T-cell (primary cell): ENCODE measurements around the gene TRIM17. TPM values are rescaled to one million over a fixed set of nuclear protein-coding genes. Genes with fewer than 3 reads are reported as not detected.

Experiments
- ATAC-seq, 4 experiments: fragments of 200-7000 bp in 3 of 4; fragments of 150-1000 bp in 1 of 4; cut with Tn5 transposase; replicated peaks in 1 of 4; 1 replicate in 3 of 4; 2 replicates in 1 of 4; pipeline ENCODE4 v1.10.0; 2021; ENCODE audit warnings: moderate library complexity in 3 of 4, mild to moderate bottlenecking in 2 of 4, moderate number of reproducible peaks in 1 of 4
- CTCF ChIA-PET, 2 donors: fragments of 300-600 bp; sonication (Branson Sonifier 250); formaldehyde crosslinking; loops; one replicate each; lab custom pipeline; 2022; ENCODE audit warnings: antibody characterized with exemption in 2 of 2; lab: Charles Lee
- POLR2A ChIA-PET, 2 donors: fragments of 300-600 bp; sonication (Branson Sonifier 250); formaldehyde crosslinking; loops; one replicate each; lab custom pipeline; 2022; ENCODE audit warnings: antibody characterized with exemption in 2 of 2; lab: Charles Lee
- DNase-seq, 35 experiments: peaks; one replicate each; pipeline versions ENCODE4 v3.0.0 to v3.0.0-alpha.2; 2013 to 2023
- H3K27ac ChIP-seq: one replicate; pipeline ENCODE4 v1.5.1; 2013; ENCODE audit warnings: low read length
- H3K27me3 ChIP-seq, 2 experiments: replicated peaks in 1 of 2; 1 replicate in 1 of 2; 2 replicates in 1 of 2; pipeline versions ENCODE4 v1.6.1 to v1.7.0; 2013; ENCODE audit warnings: low read length in 1 of 2, mixed read lengths in 1 of 2; ENCODE audit not compliant: control insufficient read depth in 2 of 2, insufficient read depth in 2 of 2; ENCODE audit errors: extremely low read depth in 1 of 2
- H3K36me3 ChIP-seq, 2 donors: 1 replicate in 1 of 2; 2 replicates in 1 of 2; pipeline versions ENCODE4 v1.6.1 to v1.7.0; 2013; ENCODE audit warnings: low read length in 1 of 2; ENCODE audit not compliant: control insufficient read depth in 2 of 2, insufficient read depth in 1 of 2; ENCODE audit errors: extremely low read depth in 1 of 2
- H3K4me1 ChIP-seq, 2 experiments: 1 replicate in 1 of 2; 2 replicates in 1 of 2; pipeline versions ENCODE4 v1.6.1 to v1.7.0; 2013; ENCODE audit warnings: low read length in 2 of 2, mixed read lengths in 1 of 2; ENCODE audit not compliant: insufficient read depth in 2 of 2, control insufficient read depth in 1 of 2; ENCODE audit errors: extremely low read depth in 1 of 2
- H3K4me3 ChIP-seq, 2 donors: 1 replicate in 1 of 2; 2 replicates in 1 of 2; pipeline versions ENCODE4 v1.5.1 to v1.7.0; 2013; ENCODE audit warnings: mild to moderate bottlenecking in 2 of 2, low read length in 1 of 2, moderate library complexity in 1 of 2; ENCODE audit not compliant: control insufficient read depth in 1 of 2; ENCODE audit errors: extremely low read depth in 1 of 2
- H3K9me3 ChIP-seq: 2 replicates; pipeline ENCODE4 v1.7.0; 2013
- H3K27ac Mint-ChIP-seq, 2 donors: one replicate each; pipeline ENCODE4 v1.8.0; 2020 to 2021; ENCODE audit warnings: mild to moderate bottlenecking in 2 of 2, mixed read lengths in 2 of 2
- H3K27me3 Mint-ChIP-seq, 2 donors: one replicate each; pipeline ENCODE4 v1.8.0; 2021 to 2022; ENCODE audit warnings: mixed read lengths in 2 of 2
- H3K36me3 Mint-ChIP-seq: one replicate; pipeline ENCODE4 v1.8.0; 2021; ENCODE audit warnings: mixed read lengths
- H3K4me1 Mint-ChIP-seq, 3 donors: one replicate each; pipeline ENCODE4 v1.8.0; 2020 to 2022; ENCODE audit warnings: mixed read lengths in 3 of 3, mild to moderate bottlenecking in 1 of 3
- H3K4me3 Mint-ChIP-seq, 3 donors: one replicate each; pipeline ENCODE4 v1.8.0; 2020 to 2022; ENCODE audit warnings: mild to moderate bottlenecking in 3 of 3, mixed read lengths in 3 of 3, moderate library complexity in 3 of 3
- H3K9me3 Mint-ChIP-seq, 3 donors: one replicate each; pipeline ENCODE4 v1.8.0; 2020 to 2022; ENCODE audit warnings: mixed read lengths in 3 of 3
- WGBS: methylation state at CpG from one replicate; pipeline ENCODE4 v1.1.5; 2013; ENCODE audit warnings: missing lambda C conversion rate; ENCODE audit not compliant: insufficient coverage; 5-methylcytosine and 5-hydroxymethylcytosine counted together
- total RNA-seq, 35 experiments: library from RNA in 6 of 35; stranded (reverse) in 6 of 35; fragments of 120-200 nt in 1 of 35; gene quantifications; one replicate each; pipeline versions ENCODE4 v1.2.1 to v1.2.4 and lab custom pipeline; 2013 to 2026

The TRIM17 gene
- total RNA-seq, 5 donors from 2014 or later (not counting 1 experiment from before 2014, with no cell fraction given), result 0.90 to 4.7 (median 1.7) TPM

GRCh38 chr1:228364706-228365213, 51.9 kb downstream of the TRIM17 start:
- CTCF ChIA-PET, result no interaction called here
- no peaks in the 10 kb centered on the region for H3K4me1 Mint-ChIP-seq

GRCh38 chr1:228364068-228364705, 52.5 kb downstream of the TRIM17 start:
- CTCF ChIA-PET, result no interaction called here
- H3K27me3 Mint-ChIP-seq, result no peaks in the 10 kb centered on the region
- Histone ChIP-seq H3K36me3 (no peaks in the 10 kb centered on the region), H3K9me3 (no peaks in the 10 kb centered on the region), H3K27ac (no peak overlapping the region), H3K4me1 (no peaks in the 10 kb centered on the region), H3K4me3 (no peak overlapping the region), H3K27me3 (peaks cover 0 to 2% of the 10 kb centered on the region in 2 experiments)
- no peaks in the 10 kb centered on the region for H3K36me3 Mint-ChIP-seq
- ATAC-seq, result no peak
- no peak overlapping the region for H3K27ac Mint-ChIP-seq
- H3K4me1 Mint-ChIP-seq, result no peaks in the 10 kb centered on the region
- no peaks in the 10 kb centered on the region for H3K9me3 Mint-ChIP-seq
- no peak overlapping the region for H3K4me3 Mint-ChIP-seq
- 81% methylated on average over 12 of the region's 12 CpGs for WGBS
- POLR2A ChIA-PET, result no interaction called here
- no peak for DNase-seq

More at GRCh38 chr1:228364706-228365213, 51.9 kb downstream of the TRIM17 start:
- no peaks in the 10 kb centered on the region for H3K9me3 ChIP-seq
- ATAC-seq (no peak), DNase-seq (no peak)
- no peaks in the 10 kb centered on the region for H3K27me3 Mint-ChIP-seq
- no peak overlapping the region for H3K4me3 Mint-ChIP-seq
- no peaks in the 10 kb centered on the region for H3K9me3 Mint-ChIP-seq
- no peaks in the 10 kb centered on the region for H3K36me3 Mint-ChIP-seq
- no peaks in the 10 kb centered on the region for H3K4me1 ChIP-seq
- no peak overlapping the region for H3K27ac ChIP-seq
- peaks cover 0 to 2% of the 10 kb centered on the region in 2 experiments for H3K27me3 ChIP-seq
- WGBS, result 92% methylated on average over 15 of the region's 19 CpGs
- no peaks in the 10 kb centered on the region for H3K36me3 ChIP-seq
- no peak overlapping the region for H3K27ac Mint-ChIP-seq
- POLR2A ChIA-PET, result no interaction called here
- no peak overlapping the region for H3K4me3 ChIP-seq

- 81% methylated on average over 9 of the region's 9 CpGs for WGBS
- POLR2A ChIA-PET, result no interaction called here
Measured at GRCh38 chr1:228363686-228364067, 53.0 kb downstream of the TRIM17 start.

GRCh38 chr1:228362884-228363450, 53.7 kb downstream of the TRIM17 start:
- Mint-ChIP-seq H3K36me3 (no peaks in the 10 kb centered on the region), H3K9me3 (no peaks in the 10 kb centered on the region), H3K4me1 (no peaks in the 10 kb centered on the region), H3K4me3 (no peak overlapping the region), H3K27me3 (no peaks in the 10 kb centered on the region), H3K27ac (no peak overlapping the region)
- no peak overlapping the region for H3K4me3 ChIP-seq
- POLR2A ChIA-PET, result no interaction called here
- H3K4me1 ChIP-seq, result peaks cover 0 to 6% of the 10 kb centered on the region in 2 experiments
- CTCF ChIA-PET, result no interaction called here
- no peak for ATAC-seq
- no peaks in the 10 kb centered on the region for H3K36me3 ChIP-seq
- H3K27me3 ChIP-seq, result no peaks in the 10 kb centered on the region
- no peak for DNase-seq
- WGBS, result 89% methylated on average over 4 of the region's 4 CpGs
- H3K27ac ChIP-seq, result no peak overlapping the region
- no peaks in the 10 kb centered on the region for H3K9me3 ChIP-seq

More at GRCh38 chr1:228363686-228364067, 53.0 kb downstream of the TRIM17 start:
- Mint-ChIP-seq H3K27me3 (no peaks in the 10 kb centered on the region), H3K36me3 (no peaks in the 10 kb centered on the region), H3K4me3 (no peak overlapping the region), H3K27ac (no peak overlapping the region), H3K9me3 (no peaks in the 10 kb centered on the region), H3K4me1 (no peaks in the 10 kb centered on the region)
- Histone ChIP-seq H3K27ac (no peak overlapping the region), H3K9me3 (no peaks in the 10 kb centered on the region), H3K27me3 (peaks cover 0 to under 1% of the 10 kb centered on the region in 2 experiments), H3K4me3 (no peak overlapping the region), H3K4me1 (peaks cover 0 to 4% of the 10 kb centered on the region in 2 experiments), H3K36me3 (no peaks in the 10 kb centered on the region)
- ATAC-seq (no peak), DNase-seq (no peak)
- CTCF ChIA-PET, result no interaction called here

GRCh38 chr1:228362141-228362883, 54.3 kb downstream of the TRIM17 start:
- H3K36me3 Mint-ChIP-seq, result no peaks in the 10 kb centered on the region
- DNase-seq, result no peak
- no peak for ATAC-seq
- H3K4me1 Mint-ChIP-seq, result no peaks in the 10 kb centered on the region
- no peaks in the 10 kb centered on the region for H3K9me3 ChIP-seq
- H3K27ac Mint-ChIP-seq, result no peak overlapping the region
- no peaks in the 10 kb centered on the region for H3K27me3 Mint-ChIP-seq
- CTCF ChIA-PET, result interaction anchor here in 1 of 2 donors (0.5 kb wide), 1 partner anchor 109 kb away, joined by 5 read pairs; no protein-coding TSS in a partner anchor
- no peaks in the 10 kb centered on the region for H3K27me3 ChIP-seq
- H3K27ac ChIP-seq, result no peak overlapping the region
- peaks cover 0 to 6% of the 10 kb centered on the region in 2 experiments for H3K4me1 ChIP-seq
- POLR2A ChIA-PET, result no interaction called here
- H3K4me3 Mint-ChIP-seq, result no peak overlapping the region
- no peaks in the 10 kb centered on the region for H3K9me3 Mint-ChIP-seq
- no peak overlapping the region for H3K4me3 ChIP-seq
- 72% methylated on average over 15 of the region's 18 CpGs for WGBS
- H3K36me3 ChIP-seq, result no peaks in the 10 kb centered on the region

GRCh38 chr1:228361314-228362140, 55.1 kb downstream of the TRIM17 start:
- H3K27me3 Mint-ChIP-seq, result no peaks in the 10 kb centered on the region
- POLR2A ChIA-PET, result no interaction called here
- Histone ChIP-seq H3K9me3 (no peaks in the 10 kb centered on the region), H3K36me3 (no peaks in the 10 kb centered on the region), H3K4me3 (no peak overlapping the region), H3K27me3 (no peaks in the 10 kb centered on the region), H3K4me1 (peaks cover 0 to 6% of the 10 kb centered on the region in 2 experiments), H3K27ac (no peak overlapping the region)
- 81% methylated on average over 26 of the region's 26 CpGs for WGBS
- CTCF ChIA-PET, result interaction anchor here in 1 of 2 donors (0.5 kb wide), 1 partner anchor 110 kb away, joined by 5 read pairs; no protein-coding TSS in a partner anchor
- no peaks in the 10 kb centered on the region for H3K9me3 Mint-ChIP-seq
- no peak overlapping the region for H3K4me3 Mint-ChIP-seq
- H3K4me1 Mint-ChIP-seq, result no peaks in the 10 kb centered on the region
- no peak overlapping the region for H3K27ac Mint-ChIP-seq
- no peaks in the 10 kb centered on the region for H3K36me3 Mint-ChIP-seq
- no peak for ATAC-seq
- no peak for DNase-seq
